GM10266 (cell line): ENCODE measurements around the gene LSM10.

ENCODE experiments used
- DNase-seq: peaks from one replicate; pipeline ENCODE4 v3.0.0; 2012; ENCODE audit errors: extremely low spot score
- TF ChIP-seq, protein P1 (sequence below): IDR thresholded peaks from 2 replicates; pipeline ENCODE4 v1.5.1; 2012; ENCODE audit warnings: mild to moderate bottlenecking, low read depth; ENCODE audit not compliant: control insufficient read depth, insufficient read depth; ENCODE audit errors: missing control alignments

Gene LSM10

DNA sequence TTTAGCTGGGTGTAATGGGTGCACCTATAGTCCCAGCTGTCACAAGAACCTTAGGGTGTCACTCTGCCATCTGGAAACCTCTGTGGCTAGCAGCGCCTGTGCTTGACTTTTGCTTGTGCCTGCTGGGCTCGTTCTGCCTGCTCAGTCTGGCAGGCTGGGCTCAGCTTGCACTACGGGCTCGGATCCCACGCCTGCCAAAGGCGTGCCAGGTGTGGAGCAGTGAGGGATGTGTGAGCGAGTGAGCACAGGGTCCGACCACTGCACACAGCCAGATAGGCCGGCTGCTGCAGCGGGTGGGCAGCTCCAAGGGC lies 2.8 kb upstream of the LSM10 start:
- TF ChIP-seq, protein P1, sequence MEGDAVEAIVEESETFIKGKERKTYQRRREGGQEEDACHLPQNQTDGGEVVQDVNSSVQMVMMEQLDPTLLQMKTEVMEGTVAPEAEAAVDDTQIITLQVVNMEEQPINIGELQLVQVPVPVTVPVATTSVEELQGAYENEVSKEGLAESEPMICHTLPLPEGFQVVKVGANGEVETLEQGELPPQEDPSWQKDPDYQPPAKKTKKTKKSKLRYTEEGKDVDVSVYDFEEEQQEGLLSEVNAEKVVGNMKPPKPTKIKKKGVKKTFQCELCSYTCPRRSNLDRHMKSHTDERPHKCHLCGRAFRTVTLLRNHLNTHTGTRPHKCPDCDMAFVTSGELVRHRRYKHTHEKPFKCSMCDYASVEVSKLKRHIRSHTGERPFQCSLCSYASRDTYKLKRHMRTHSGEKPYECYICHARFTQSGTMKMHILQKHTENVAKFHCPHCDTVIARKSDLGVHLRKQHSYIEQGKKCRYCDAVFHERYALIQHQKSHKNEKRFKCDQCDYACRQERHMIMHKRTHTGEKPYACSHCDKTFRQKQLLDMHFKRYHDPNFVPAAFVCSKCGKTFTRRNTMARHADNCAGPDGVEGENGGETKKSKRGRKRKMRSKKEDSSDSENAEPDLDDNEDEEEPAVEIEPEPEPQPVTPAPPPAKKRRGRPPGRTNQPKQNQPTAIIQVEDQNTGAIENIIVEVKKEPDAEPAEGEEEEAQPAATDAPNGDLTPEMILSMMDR: no peak
- no peak for DNase-seq

DNA sequence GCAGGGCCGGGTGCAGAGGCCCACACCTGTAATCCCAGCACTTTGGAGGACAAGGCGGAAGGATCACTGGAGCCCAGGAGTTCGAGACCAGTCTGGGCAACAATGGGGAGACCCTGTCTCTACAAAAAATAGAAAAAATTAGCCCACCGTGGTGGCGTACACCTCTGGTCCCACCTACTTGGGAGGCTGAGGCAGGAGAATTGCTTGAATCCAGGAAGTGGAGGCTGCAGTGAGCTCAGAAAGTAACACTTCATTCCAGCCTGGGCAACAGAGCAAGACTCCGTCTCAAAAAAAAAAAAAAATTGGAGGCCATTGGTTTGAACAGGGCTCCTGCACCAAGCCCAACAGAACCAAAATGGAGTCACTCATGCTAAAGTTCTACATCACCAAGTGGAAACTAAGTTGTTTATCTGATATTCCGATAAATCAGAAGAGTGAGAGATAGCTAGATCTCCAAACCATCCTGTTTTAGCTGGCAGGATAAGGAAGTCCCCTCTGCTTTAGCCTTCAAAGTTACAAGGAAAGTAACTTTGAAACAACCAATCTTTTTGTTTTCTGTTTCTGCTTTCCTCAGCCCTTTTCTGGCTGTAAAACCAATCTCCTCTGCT lies 766 bp upstream of the LSM10 start:
- TF ChIP-seq, protein P1: no peak

DNA sequence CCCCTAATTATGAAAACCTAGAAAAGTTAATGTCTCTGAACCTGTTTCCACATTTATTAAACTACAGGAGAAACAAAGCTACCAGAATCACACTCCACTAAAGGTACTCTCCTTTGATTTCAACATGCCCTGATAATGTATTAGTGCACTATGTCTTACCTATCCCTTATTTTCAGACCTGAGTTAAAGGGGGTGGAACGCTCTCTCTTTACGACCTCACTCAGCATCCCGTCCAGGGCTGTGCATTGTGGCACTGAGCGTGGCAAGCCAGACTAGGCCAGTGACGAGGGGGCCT lies 678 bp downstream of the LSM10 start:
- DNase-seq: no peak
- TF ChIP-seq, protein P1: no peak

More for the DNA sequence above, 766 bp upstream of the LSM10 start:
- DNase-seq: no peak

DNA sequence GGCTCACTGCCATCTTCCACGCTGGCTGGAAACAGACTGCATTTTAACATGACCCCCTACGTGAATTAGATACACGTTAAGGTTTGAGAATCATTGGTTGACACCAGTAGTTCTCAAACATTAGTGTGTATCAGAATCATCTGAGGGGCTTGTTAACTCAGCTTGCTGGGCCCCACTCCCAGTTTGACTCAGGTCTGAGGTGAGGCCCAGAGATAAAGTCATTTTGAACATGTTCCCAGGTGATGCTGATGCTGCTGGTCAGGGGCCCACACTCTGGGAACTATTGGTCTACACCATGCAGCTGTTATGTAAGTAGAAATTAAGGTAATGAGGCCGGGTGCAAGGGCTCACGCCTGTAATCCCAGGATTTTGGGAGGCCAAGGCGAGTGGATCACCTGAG lies 1.3 kb downstream of the LSM10 start:
- DNase-seq: no peak
- TF ChIP-seq, protein P1: no peak

DNA sequence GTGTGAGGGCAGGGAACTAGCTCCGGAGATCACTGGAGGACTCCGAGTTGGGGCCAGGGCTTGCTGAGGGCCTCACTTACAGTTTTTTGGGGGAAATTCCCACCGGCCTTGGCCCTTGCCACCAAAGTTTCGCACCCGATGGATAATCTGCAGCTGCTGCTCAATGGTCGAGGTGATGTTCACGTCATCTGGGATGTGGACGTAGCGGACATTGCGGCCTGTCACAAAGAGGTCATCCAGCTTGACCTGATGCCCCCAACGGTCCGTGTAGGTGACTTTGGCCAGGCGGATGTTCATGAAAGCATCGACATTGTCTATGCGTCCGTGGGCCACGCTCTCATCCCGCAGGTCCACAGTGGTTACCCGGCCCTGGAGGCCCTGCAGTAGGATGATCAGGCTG lies 4.0 kb downstream of the LSM10 start:
- no peak for DNase-seq
- TF ChIP-seq, protein P1: no peak

DNA sequence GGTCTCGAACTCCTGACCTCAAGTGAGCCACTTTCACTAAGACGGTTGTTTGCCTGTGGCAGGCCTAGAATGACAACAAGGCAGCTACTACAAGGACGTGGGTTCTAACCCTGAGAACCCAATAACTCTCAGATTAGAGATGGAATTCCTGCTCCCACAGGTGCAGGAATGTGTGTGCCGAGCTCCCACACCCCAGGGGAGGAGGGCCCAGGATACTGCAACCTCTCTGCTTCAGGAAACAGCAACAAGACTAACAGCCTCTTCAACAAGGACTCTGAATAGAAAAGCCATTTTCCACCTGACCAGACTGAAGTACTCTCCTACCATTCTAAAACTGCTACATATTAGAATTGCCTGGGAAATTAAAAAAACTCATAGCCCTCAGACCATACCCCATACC lies 4.9 kb downstream of the LSM10 start:
- no peak for DNase-seq
- TF ChIP-seq, protein P1: no peak

DNA sequence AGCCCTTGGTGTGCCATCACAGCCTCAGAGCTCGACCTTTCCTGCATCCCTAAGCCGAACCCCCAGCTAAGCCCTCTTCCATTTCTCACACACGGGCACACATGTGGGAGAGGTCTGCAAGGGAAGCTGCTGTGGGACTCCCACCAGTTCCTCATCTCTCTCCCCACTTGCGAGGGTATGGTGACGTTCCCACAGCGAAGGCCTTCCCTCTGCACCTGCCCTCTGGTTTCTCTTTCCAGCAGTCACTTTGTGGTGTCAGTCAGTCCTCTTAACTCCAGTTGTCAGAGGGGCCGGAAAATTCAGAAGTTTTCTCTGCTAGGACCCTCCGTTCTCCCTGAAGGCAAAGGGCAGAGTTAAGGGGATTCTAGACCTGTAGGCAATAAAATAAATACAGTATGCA lies 6.4 kb downstream of the LSM10 start:
- TF ChIP-seq, protein P1: no peak
- DNase-seq: no peak
